PC-3 (cell line): ENCODE results near the gene TPO.

Source experiments
- CTCF ChIP-seq: fragments of 300-600 bp; sonication (generic); conservative IDR thresholded peaks from 2 replicates; pipeline ENCODE4 v1.5.1; 2017; ENCODE audit warnings: antibody characterized with exemption, low read depth, mild to moderate bottlenecking, low read length
- EZH2 ChIP-seq: fragments of 300-600 bp; sonication (generic); IDR thresholded peaks from one replicate; pipeline ENCODE4 v1.6.1; 2017; ENCODE audit warnings: antibody characterized with exemption, mild to moderate bottlenecking, low read length; ENCODE audit not compliant: unreplicated experiment

GRCh38 chr2:1556286-1556685 is 143.0 kb downstream of the TPO start:
- no peak for TF ChIP-seq CTCF
- no peak for TF ChIP-seq EZH2
